Psoas muscle (tissue), 8 donors: ENCODE data around the gene DNAJB8. TPM values are rescaled to one million over a fixed set of nuclear protein-coding genes. Genes with fewer than 3 reads are reported as not detected.

Source experiments
- ATAC-seq, 4 donors: fragments of 200-7000 bp; cut with Tn5 transposase; one replicate each; pipeline ENCODE4 v1.9.1; 2020; ENCODE audit warnings: moderate library complexity in 3 of 4, mild to moderate bottlenecking in 2 of 4
- DNase-seq, 2 donors: peaks; one replicate each; pipeline ENCODE4 v3.0.0-alpha.2; 2020
- H3K27ac ChIP-seq: fragments of 200-600 bp; one replicate; pipeline ENCODE4 v1.8.0; 2022
- H3K27me3 ChIP-seq, 3 donors: fragments of 200-600 bp in 1 of 3; one replicate each; pipeline versions ENCODE4 v1.6.1 to v1.8.0; 2013 to 2022; ENCODE audit warnings: low read length in 2 of 3, mild to moderate bottlenecking in 2 of 3, moderate library complexity in 1 of 3; ENCODE audit not compliant: insufficient read depth in 3 of 3
- H3K36me3 ChIP-seq, 2 donors: fragments of 200-600 bp in 1 of 2; one replicate each; pipeline versions ENCODE4 v1.6.1 to v1.8.0; 2013 to 2022; ENCODE audit warnings: low read depth in 1 of 2, mild to moderate bottlenecking in 1 of 2, moderate library complexity in 1 of 2; ENCODE audit not compliant: insufficient read depth in 1 of 2
- H3K4me1 ChIP-seq: fragments of 200-600 bp; one replicate; pipeline ENCODE4 v1.8.0; 2022
- H3K4me3 ChIP-seq: fragments of 200-600 bp; one replicate; pipeline ENCODE4 v1.8.0; 2022; ENCODE audit warnings: mild to moderate bottlenecking
- H3K9me3 ChIP-seq: fragments of 200-600 bp; one replicate; pipeline ENCODE4 v1.8.0; 2022
- WGBS, 3 donors: extraction: QIAGEN DNeasy Blood & Tissue Kit; methylation state at CpG; one replicate each; pipeline versions ENCODE4 v1.1.6 to v1.1.7; 2013; 5-methylcytosine and 5-hydroxymethylcytosine counted together
- intact Hi-C, 2 donors: fragments of 100-400 bp; cut with DNase I; formaldehyde crosslinking; loops; one replicate each; pipeline versions ENCODE4 v1.11.0 to v1.14.2; 2022
- polyA plus RNA-seq, 3 donors: library from polyadenylated mRNA; stranded (reverse); fragments of 200-250 nt; gene quantifications; one replicate each; pipeline ENCODE4 v1.2.3, GENCODE V29; 2013
- total RNA-seq, 4 donors: library from RNA; stranded (reverse); fragmentation: NEBNext Ultra II Directional in 2 of 4; extraction: Animal tissue kit (Norgen Biotek cat#: 25700) in 2 of 4; gene quantifications; one replicate each; pipeline versions ENCODE4 v1.2.1 to v1.2.4, GENCODE V29; 2021 to 2023
- TF ChIP-seq, protein P1 (sequence below): fragments of 200-600 bp; IDR thresholded peaks from one replicate; pipeline ENCODE4 v1.8.0; 2022; ENCODE audit warnings: antibody characterized with exemption
- donor health status: healthy with polysubstance abuse.
- donor health status: DM: no; HTN: no; CAD: no; lungs with moderate emphysema.
- donor health status: Bipolar disorder and iron deficiency.
- donor health status: healthy.
- donor health status: DM: yes; HTN: yes; CAD: no.
- donor health status: DM: no; HTN: no; CAD: no.
- donor health status: DM: no; HTN: no; CAD: no.
- donor health status: DM: yes; HTN: yes; CAD: no.

DNAJB8 gene
- total and polyA plus RNA-seq, 7 donors: not detected

DNA sequence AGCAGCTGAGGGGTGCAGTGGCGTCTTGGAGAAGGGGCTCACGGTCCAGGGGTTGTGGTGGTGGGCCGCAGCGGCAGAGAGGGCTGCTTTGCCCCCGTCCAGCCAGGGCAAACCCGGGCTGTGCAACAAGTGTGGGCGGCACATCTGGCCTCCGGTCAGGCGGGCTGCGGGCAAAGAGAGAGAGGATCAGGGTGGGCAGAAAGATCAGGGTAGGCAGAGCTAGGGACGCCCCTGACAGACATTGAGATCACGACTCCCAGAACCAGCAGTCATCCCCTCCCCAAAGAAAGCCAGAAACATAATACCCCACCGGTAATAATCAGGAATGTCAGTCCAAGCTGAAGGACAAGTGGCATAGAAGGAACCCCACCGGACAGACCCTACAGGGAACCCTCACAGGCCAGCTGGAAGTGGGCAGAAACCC, 19.5 kb upstream of the DNAJB8 start:
- H3K27me3 ChIP-seq: peaks cover 0 to 100% (median 64%) of the 10 kb centered on the region in 3 donors
- intact Hi-C loops: no loop called here
- DNase-seq: no peak
- 9 to 17% (median 13%) methylated on average over 11 to 14 of the region's 14 CpGs for WGBS, 3 donors
- no peaks in the 10 kb centered on the region for H3K9me3 ChIP-seq
- H3K4me3 ChIP-seq: peak overlapping the region; percentile 73
- H3K4me1 ChIP-seq: peaks cover 45% of the 10 kb centered on the region
- no peak for ATAC-seq
- no peaks in the 10 kb centered on the region for H3K36me3 ChIP-seq
- no peak overlapping the region for H3K27ac ChIP-seq
- TF ChIP-seq, protein P1, sequence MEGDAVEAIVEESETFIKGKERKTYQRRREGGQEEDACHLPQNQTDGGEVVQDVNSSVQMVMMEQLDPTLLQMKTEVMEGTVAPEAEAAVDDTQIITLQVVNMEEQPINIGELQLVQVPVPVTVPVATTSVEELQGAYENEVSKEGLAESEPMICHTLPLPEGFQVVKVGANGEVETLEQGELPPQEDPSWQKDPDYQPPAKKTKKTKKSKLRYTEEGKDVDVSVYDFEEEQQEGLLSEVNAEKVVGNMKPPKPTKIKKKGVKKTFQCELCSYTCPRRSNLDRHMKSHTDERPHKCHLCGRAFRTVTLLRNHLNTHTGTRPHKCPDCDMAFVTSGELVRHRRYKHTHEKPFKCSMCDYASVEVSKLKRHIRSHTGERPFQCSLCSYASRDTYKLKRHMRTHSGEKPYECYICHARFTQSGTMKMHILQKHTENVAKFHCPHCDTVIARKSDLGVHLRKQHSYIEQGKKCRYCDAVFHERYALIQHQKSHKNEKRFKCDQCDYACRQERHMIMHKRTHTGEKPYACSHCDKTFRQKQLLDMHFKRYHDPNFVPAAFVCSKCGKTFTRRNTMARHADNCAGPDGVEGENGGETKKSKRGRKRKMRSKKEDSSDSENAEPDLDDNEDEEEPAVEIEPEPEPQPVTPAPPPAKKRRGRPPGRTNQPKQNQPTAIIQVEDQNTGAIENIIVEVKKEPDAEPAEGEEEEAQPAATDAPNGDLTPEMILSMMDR: no peak

DNA sequence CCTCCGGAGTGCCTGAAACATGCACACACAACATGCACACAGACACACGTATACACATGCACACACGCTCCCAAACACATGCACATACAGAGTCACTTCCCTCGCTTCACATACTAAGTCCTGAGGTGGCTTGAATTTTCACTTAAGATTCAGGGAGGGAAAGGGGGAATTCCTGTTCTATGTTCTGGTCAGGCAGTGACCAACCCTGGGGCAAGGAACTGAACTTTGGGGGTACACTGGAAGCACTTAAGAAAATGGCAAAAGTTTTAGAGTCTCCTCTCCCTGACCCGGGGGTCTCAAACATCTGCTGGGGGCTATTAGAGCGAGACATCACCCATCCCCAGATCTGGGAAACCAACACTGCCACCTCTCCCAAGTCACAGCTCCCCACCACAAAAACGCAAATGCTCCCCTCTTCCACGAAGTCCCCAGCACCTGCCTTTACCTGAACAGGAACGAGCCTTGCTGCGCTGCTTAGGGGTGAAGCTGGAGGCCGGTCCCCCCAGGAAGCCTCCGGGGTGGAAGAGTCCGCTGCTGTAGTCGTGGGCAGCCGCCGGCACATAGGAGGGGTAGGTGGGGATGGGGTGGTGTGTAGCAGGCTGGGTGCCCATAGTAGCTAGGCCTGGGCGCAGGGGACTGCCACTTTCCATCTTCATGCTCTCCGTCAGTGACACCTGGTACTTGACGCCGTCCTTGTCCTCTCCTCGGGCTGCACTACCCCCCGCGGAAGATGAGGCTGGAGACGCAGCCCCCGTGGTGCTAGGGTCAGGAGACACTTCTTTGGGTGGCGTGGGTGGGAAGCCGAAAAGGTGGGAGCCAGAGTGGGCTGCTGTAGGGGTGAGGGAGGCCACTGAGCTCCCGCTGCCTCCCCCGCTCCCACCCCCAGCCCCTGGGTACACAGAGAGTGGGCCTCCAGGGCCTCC, 18.9 kb upstream of the DNAJB8 start:
- peaks cover 42% of the 10 kb centered on the region for H3K4me1 ChIP-seq
- ATAC-seq (no peak), DNase-seq (peak in 1 of 2 donors; percentile 19)
- no peaks in the 10 kb centered on the region for H3K9me3 ChIP-seq
- H3K4me3 ChIP-seq: peak overlapping the region; percentile 73
- intact Hi-C loops: no loop called here
- WGBS, 3 donors: 38 to 41% (median 39%) methylated on average over 29 of the region's 29 CpGs
- H3K27ac ChIP-seq: no peak overlapping the region
- peaks cover 0 to 100% (median 69%) of the 10 kb centered on the region in 3 donors for H3K27me3 ChIP-seq
- TF ChIP-seq, protein P1: no peak
- H3K36me3 ChIP-seq: no peaks in the 10 kb centered on the region

DNA sequence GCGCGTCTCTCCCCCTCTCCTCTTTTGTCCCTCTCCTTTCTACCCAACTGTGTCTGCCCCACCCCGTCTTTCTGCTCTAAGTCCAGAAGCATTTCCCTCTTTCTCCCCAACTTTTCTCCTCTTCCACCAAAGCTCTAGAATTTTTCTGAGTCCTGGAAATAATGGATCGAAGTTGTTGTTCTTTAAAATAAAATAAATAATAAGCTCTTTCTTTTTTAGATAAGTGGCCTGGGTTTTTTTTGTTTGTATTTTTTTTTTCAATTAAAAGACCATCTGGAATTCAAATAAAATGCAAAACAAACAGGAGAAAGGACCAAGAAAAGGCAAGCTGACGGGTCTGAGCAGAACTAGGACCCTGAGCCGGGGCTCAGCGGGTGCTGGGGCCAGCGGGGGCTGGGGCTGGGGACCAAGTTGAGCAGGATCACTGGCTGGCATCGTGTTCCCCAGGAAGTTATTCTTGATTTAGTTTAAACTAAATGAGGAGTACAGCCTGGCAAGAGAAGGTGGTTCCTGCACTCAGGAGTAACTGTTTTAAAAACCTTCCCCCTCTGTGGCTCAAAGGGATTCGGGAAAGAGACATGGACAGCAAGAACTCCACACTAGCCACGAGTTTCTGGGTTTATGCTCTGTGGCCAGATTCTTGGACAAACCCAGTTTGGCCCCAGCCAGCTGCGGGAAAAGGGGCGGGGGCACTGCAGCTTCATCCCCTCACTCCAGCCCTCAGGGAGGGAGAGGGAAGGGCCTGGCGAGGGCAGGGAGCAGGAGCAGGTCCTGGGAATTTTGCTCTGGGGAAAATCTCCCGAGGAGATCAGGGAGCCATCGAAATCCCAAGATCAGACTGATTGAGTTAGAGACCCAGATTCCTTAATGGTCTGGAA, 18.0 kb upstream of the DNAJB8 start:
- no peaks in the 10 kb centered on the region for H3K9me3 ChIP-seq
- 31 to 45% (median 39%) methylated on average over 16 of the region's 16 CpGs for WGBS, 3 donors
- H3K4me3 ChIP-seq: peak overlapping the region; percentile 73
- intact Hi-C loops: no loop called here
- TF ChIP-seq, protein P1: no peak
- no peaks in the 10 kb centered on the region for H3K36me3 ChIP-seq
- peaks cover 0 to 95% (median 64%) of the 10 kb centered on the region in 3 donors for H3K27me3 ChIP-seq
- H3K4me1 ChIP-seq: peaks cover 36% of the 10 kb centered on the region
- H3K27ac ChIP-seq: no peak overlapping the region
- ATAC-seq (no peak), DNase-seq (peak; percentile 4 to 39)

DNA sequence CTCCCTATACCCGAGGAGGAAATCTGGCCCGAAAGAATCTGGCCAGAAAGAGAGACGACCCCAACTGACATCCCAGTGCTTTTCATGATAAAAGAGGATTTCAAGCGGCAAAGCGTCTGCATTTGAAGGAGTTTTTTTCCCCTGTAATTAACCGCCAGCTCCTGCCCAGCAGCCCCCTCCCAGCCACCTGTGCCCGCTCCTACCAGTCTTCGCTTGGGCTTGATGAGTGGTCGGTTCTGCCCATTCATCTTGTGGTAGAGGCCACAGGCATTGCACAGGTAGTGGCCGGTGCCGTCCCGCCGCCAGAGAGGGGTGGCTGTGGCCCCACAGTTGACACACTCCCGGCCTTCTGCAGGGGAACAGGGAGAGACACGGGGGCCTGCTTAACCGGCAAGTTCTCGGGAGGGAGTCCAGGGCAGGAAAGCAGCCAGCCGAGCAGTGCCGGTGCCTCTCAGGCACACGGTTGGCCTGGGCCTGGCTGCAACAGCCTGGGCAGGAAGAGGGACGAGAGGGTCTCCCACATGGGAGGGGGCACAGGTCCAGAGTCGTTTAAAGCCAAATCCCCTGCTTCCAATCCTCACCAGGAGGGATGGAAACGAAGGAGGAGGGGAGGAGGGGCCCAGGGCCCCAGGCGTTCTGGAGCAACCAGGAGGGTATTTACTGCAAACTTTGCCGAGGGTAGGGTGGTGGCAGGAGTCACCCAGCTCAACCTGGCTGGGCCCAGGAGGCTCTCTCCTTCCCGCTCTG, 17.1 kb upstream of the DNAJB8 start:
- TF ChIP-seq, protein P1: no peak
- peaks cover 0 to 92% (median 63%) of the 10 kb centered on the region in 3 donors for H3K27me3 ChIP-seq
- ATAC-seq: no peak
- peak overlapping the region; percentile 73 for H3K4me3 ChIP-seq
- 30 to 46% (median 36%) methylated on average over 25 to 26 of the region's 26 CpGs for WGBS, 3 donors
- no peaks in the 10 kb centered on the region for H3K9me3 ChIP-seq
- peak overlapping the region; percentile 9 for H3K27ac ChIP-seq
- H3K36me3 ChIP-seq: no peaks in the 10 kb centered on the region
- H3K4me1 ChIP-seq: peaks cover 30% of the 10 kb centered on the region
- intact Hi-C loops: no loop called here
- peak; percentile 8 to 40 for DNase-seq
